Glutamatergic neuron (in vitro differentiated cells): ENCODE results near the gene FRMD3. TPM values are rescaled to one million over a fixed set of nuclear protein-coding genes. Genes with fewer than 3 reads are reported as not detected.

Experiments
- DNase-seq: peaks from one replicate; pipeline ENCODE4 v3.0.0; 2022
- H3K27ac Mint-ChIP-seq: one replicate; pipeline ENCODE4 v1.8.0; 2020; ENCODE audit warnings: mild to moderate bottlenecking, mixed read lengths, inconsistent platforms; ENCODE audit not compliant: unreplicated experiment
- H3K27me3 Mint-ChIP-seq: one replicate; pipeline ENCODE4 v1.8.0; 2020; ENCODE audit warnings: mild to moderate bottlenecking, moderate library complexity, mixed read lengths, inconsistent platforms; ENCODE audit not compliant: unreplicated experiment
- H3K36me3 Mint-ChIP-seq: one replicate; pipeline ENCODE4 v1.8.0; 2020; ENCODE audit warnings: mild to moderate bottlenecking, mixed read lengths, inconsistent platforms; ENCODE audit not compliant: unreplicated experiment
- H3K4me1 Mint-ChIP-seq: one replicate; pipeline ENCODE4 v1.8.0; 2020; ENCODE audit warnings: mild to moderate bottlenecking, low read depth, mixed read lengths, inconsistent platforms; ENCODE audit not compliant: unreplicated experiment
- H3K4me3 Mint-ChIP-seq: one replicate; pipeline ENCODE4 v1.8.0; 2020; ENCODE audit warnings: mild to moderate bottlenecking, mixed read lengths, inconsistent platforms; ENCODE audit not compliant: unreplicated experiment
- H3K9me3 Mint-ChIP-seq: one replicate; pipeline ENCODE4 v1.8.0; 2020; ENCODE audit warnings: mild to moderate bottlenecking, moderate library complexity, mixed read lengths, inconsistent platforms; ENCODE audit not compliant: unreplicated experiment
- total RNA-seq: library from RNA; stranded (reverse); fragmentation: NEBNext Ultra II Directional; extraction: Animal tissue kit (Norgen Biotek cat#: 25700); gene quantifications from one replicate; pipeline ENCODE4 v1.2.1, GENCODE V29; 2021; ENCODE audit not compliant: unreplicated experiment
- TF ChIP-seq, protein P1 (sequence below): fragments of 200-600 bp; sonication (generic); IDR thresholded peaks from one replicate; pipeline ENCODE4 v1.5.0; 2021; ENCODE audit not compliant: partially characterized antibody, unreplicated experiment

Gene FRMD3
- total RNA-seq, 1 donor from 2014 or later: 20.7 TPM

DNA sequence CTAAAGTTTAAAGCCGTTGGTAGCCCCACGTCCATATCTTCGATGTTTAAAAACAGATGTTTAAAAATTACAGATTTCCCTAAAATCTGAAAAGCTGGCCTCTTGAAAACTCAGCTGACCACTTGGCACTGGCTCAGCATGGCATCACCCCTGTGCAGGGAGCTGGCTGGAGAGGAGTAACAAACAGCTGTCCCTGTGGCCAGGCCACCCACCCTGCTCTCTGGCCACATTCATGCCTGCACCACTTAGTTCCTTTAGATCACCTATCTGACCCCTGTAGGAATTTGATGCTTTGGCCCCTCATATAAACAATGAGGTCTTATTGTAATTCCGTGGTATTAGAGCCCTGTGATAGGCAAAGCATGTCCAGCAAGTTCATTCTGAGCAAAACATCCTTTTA lies 107.5 kb downstream of the FRMD3 start:
- peaks cover 7% of the 10 kb centered on the region for H3K27me3 Mint-ChIP-seq
- no peak overlapping the region for H3K4me3 Mint-ChIP-seq
- H3K36me3 Mint-ChIP-seq: no peaks in the 10 kb centered on the region
- DNase-seq: no peak
- peaks cover 4% of the 10 kb centered on the region for H3K9me3 Mint-ChIP-seq
- no peak overlapping the region for H3K27ac Mint-ChIP-seq
- TF ChIP-seq, protein P1, sequence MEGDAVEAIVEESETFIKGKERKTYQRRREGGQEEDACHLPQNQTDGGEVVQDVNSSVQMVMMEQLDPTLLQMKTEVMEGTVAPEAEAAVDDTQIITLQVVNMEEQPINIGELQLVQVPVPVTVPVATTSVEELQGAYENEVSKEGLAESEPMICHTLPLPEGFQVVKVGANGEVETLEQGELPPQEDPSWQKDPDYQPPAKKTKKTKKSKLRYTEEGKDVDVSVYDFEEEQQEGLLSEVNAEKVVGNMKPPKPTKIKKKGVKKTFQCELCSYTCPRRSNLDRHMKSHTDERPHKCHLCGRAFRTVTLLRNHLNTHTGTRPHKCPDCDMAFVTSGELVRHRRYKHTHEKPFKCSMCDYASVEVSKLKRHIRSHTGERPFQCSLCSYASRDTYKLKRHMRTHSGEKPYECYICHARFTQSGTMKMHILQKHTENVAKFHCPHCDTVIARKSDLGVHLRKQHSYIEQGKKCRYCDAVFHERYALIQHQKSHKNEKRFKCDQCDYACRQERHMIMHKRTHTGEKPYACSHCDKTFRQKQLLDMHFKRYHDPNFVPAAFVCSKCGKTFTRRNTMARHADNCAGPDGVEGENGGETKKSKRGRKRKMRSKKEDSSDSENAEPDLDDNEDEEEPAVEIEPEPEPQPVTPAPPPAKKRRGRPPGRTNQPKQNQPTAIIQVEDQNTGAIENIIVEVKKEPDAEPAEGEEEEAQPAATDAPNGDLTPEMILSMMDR: no peak
- no peaks in the 10 kb centered on the region for H3K4me1 Mint-ChIP-seq

DNA sequence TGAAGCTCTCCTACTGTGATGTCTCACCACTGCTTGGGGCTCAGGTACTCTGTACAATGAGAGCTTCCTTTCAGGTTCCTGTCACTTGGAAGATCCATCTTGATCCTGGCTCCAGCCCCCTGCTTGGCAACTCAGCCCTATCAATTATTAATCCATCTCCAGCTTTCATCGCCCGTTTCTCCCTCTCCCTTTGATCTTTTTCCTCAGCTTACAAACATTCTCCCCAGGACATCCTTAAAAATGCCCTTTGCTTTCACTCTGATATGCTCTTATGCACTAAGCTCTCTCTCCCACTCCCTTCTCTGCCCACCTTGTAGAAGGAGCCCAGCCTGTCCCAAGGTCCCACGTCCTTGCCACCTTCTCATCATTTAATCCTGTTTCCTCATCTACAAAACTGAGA lies 109.0 kb downstream of the FRMD3 start:
- Mint-ChIP-seq H3K36me3 (no peaks in the 10 kb centered on the region), H3K9me3 (peaks cover 2% of the 10 kb centered on the region), H3K27ac (no peak overlapping the region), H3K4me1 (no peaks in the 10 kb centered on the region), H3K27me3 (peaks cover 7% of the 10 kb centered on the region), H3K4me3 (no peak overlapping the region)
- TF ChIP-seq, protein P1: no peak
- DNase-seq: no peak

DNA sequence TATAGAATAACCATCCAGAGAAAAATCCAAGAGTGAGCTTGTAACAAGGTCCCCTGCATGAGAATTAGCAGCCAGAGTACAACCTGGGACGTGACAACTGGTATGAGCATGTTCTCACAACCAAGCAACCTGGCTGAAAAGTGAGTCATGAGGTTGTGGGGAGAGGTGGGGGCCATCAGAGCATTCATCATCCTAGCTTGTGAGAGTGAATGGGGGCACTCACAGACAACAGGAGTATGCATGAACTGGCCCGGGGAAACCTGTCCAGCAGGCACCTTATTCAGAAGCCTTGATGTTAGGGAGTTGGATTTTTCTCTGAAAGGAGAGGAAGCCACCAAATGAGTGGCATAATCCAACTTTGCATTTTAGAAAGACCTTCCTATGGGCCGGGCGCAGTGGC lies 113.0 kb downstream of the FRMD3 start:
- TF ChIP-seq, protein P1: no peak
- Mint-ChIP-seq H3K27me3 (peaks cover 6% of the 10 kb centered on the region), H3K4me3 (no peak overlapping the region), H3K9me3 (peaks cover 2% of the 10 kb centered on the region), H3K27ac (no peak overlapping the region), H3K36me3 (no peaks in the 10 kb centered on the region), H3K4me1 (no peaks in the 10 kb centered on the region)
- DNase-seq: no peak

DNA sequence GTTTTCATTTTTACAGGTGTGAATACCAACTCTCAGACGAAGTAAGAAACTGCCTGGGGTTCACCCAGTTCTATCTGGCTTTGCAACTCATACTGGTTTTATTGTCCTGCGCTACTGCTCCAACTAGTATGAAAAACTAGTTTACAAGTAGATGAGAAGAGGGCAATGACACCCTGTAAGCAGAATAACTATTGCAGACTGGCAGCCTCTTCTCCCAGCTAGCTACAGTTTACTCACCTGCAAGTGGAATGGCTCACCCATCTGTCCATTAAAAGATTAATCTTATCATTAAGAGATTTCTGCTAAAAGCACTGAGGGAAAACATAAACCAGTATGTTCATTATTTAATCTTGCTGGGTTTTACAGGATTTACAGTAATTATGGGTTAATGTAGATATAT lies 113.4 kb downstream of the FRMD3 start:
- H3K4me1 Mint-ChIP-seq: no peaks in the 10 kb centered on the region
- DNase-seq: no peak
- peaks cover 2% of the 10 kb centered on the region for H3K9me3 Mint-ChIP-seq
- peaks cover 6% of the 10 kb centered on the region for H3K27me3 Mint-ChIP-seq
- no peak overlapping the region for H3K27ac Mint-ChIP-seq
- no peaks in the 10 kb centered on the region for H3K36me3 Mint-ChIP-seq
- TF ChIP-seq, protein P1: no peak
- H3K4me3 Mint-ChIP-seq: no peak overlapping the region

DNA sequence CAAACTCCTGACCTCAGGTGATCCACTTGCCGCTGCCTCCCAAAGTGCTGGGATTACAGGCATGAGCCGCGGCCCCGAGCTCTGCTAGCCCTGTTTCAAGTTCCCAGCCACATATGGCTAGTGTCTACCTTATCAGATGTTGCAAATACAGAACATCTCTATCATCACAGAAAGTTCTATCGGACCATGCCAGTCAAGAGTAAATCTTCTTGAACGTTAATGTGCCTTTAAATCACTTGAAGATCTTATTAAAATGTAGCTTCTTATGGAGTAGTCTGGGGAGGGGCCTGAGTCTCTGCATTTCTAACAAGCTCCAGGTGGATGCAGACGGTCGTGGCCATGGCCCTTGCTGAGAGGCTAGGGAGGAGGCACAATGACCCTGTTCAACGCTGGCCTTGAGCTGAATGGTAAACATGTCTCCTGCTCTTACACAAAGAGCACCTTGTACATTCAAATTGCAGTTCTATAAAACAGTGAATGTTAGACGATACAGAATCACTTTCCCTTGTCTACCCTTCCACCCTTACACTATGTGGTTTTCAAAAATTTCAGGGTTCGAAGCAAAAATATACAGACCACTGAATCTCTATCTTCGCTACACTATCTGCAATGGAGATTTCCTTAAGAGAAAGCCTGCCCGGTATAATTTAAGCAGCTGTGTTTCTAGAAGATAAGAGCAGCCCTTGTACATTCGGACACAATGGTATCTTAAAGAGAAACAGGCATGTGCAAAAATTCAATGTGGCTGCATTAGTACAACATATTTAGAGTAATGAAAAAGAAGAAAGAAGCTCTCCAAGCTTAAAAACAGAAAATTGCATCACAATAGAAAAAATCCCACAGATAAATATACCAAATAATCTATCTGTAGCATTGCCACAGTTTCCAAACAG lies 114.1 kb downstream of the FRMD3 start:
- H3K4me1 Mint-ChIP-seq: no peaks in the 10 kb centered on the region
- H3K27me3 Mint-ChIP-seq: peaks cover 10% of the 10 kb centered on the region
- peaks cover 3% of the 10 kb centered on the region for H3K36me3 Mint-ChIP-seq
- TF ChIP-seq, protein P1: no peak
- no peak for DNase-seq
- no peak overlapping the region for H3K27ac Mint-ChIP-seq
- H3K9me3 Mint-ChIP-seq: peaks cover 2% of the 10 kb centered on the region
- H3K4me3 Mint-ChIP-seq: no peak overlapping the region
